Measurements from ENCODE around the gene PCNT.

DNA sequence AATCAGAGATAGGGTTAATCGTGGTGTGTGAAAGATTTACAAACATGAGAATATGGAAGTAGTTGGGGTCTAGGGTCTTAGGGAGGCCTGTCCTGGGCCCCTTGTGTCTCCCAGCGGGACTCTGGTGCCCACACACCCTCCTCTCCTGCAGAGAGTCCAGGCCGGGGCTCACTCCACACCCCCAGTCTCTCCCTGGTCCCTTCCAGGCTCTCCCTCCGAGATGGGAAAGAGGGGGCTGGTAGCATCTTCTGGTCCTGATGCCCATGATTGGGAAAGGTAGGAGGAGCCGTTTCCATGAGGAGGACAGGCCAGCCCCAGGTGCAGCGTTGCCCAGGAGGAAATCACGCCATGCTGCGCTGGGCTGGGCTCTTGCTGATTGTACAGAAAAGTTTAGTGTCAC is 26.6 kb downstream of the PCNT start:
- TF ChIP-seq POLR2A (IDR thresholded peaks at IDR 0.05), result no peak
- TF ChIP-seq, protein P1, sequence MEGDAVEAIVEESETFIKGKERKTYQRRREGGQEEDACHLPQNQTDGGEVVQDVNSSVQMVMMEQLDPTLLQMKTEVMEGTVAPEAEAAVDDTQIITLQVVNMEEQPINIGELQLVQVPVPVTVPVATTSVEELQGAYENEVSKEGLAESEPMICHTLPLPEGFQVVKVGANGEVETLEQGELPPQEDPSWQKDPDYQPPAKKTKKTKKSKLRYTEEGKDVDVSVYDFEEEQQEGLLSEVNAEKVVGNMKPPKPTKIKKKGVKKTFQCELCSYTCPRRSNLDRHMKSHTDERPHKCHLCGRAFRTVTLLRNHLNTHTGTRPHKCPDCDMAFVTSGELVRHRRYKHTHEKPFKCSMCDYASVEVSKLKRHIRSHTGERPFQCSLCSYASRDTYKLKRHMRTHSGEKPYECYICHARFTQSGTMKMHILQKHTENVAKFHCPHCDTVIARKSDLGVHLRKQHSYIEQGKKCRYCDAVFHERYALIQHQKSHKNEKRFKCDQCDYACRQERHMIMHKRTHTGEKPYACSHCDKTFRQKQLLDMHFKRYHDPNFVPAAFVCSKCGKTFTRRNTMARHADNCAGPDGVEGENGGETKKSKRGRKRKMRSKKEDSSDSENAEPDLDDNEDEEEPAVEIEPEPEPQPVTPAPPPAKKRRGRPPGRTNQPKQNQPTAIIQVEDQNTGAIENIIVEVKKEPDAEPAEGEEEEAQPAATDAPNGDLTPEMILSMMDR (IDR thresholded peaks at IDR 0.05), result no peak

Data from breast epithelium (tissue), 3 donors.